HEK293T (cell line): ENCODE measurements around the gene GFY.

Experiments used
- BHLHE40 ChIP-seq: fragments of 450-650 bp; IDR thresholded peaks from 2 replicates; pipeline ENCODE4 v1.6.1; 2016; ENCODE audit warnings: mild to moderate bottlenecking, moderate library complexity, borderline replicate concordance
- ELF4 ChIP-seq: fragments of 450-650 bp; IDR thresholded peaks from 2 replicates; pipeline ENCODE4 v1.6.1; 2017; ENCODE audit warnings: antibody characterized with exemption
- FOXA1 ChIP-seq: fragments of 450-650 bp; IDR thresholded peaks from 2 replicates; pipeline ENCODE4 v1.6.1; 2016; ENCODE audit warnings: mild to moderate bottlenecking
- FOXK2 ChIP-seq: fragments of 450-650 bp; IDR thresholded peaks from 2 replicates; pipeline ENCODE4 v1.6.1; 2016; ENCODE audit warnings: mild to moderate bottlenecking
- FOXM1 ChIP-seq: fragments of 450-650 bp; IDR thresholded peaks from 2 replicates; pipeline ENCODE4 v1.6.1; 2017; ENCODE audit warnings: mild to moderate bottlenecking, borderline replicate concordance
- HDGF ChIP-seq: fragments of 450-650 bp; IDR thresholded peaks from 2 replicates; pipeline ENCODE4 v1.6.1; 2017; ENCODE audit warnings: antibody characterized with exemption, borderline replicate concordance
- L3MBTL2 ChIP-seq: fragments of 450-650 bp; conservative IDR thresholded peaks from 2 replicates; pipeline ENCODE4 v1.6.1; 2016; ENCODE audit warnings: mild to moderate bottlenecking
- SP1 ChIP-seq: fragments of 450-650 bp; IDR thresholded peaks from 2 replicates; pipeline ENCODE4 v1.6.1; 2017
- SUZ12 ChIP-seq: fragments of 450-650 bp; IDR thresholded peaks from 2 replicates; pipeline ENCODE4 v1.6.1; 2016; ENCODE audit warnings: mild to moderate bottlenecking
- TARDBP ChIP-seq: fragments of 450-650 bp; IDR thresholded peaks from 2 replicates; pipeline ENCODE4 v1.6.1; 2016
- ZNF384 ChIP-seq: fragments of 450-650 bp; IDR thresholded peaks from 2 replicates; pipeline ENCODE4 v1.6.1; 2016

GRCh38 chr19:49382639-49383038 lies 42.5 kb upstream of the GFY start:
- TF ChIP-seq FOXK2: no peak
- no peak for TF ChIP-seq FOXM1
- TF ChIP-seq SP1: no peak
- no peak for TF ChIP-seq TARDBP
- no peak for TF ChIP-seq L3MBTL2
- no peak for TF ChIP-seq SUZ12
- TF ChIP-seq BHLHE40: no peak
- TF ChIP-seq HDGF: no peak
- no peak for TF ChIP-seq FOXA1
- no peak for TF ChIP-seq ZNF384
- no peak for TF ChIP-seq ELF4
